NCI-H1417 treated with DMSO at 0.1 percent for 48 hours (cell line): ENCODE data around the gene DYNC1H1.
"Not testable (repeated sequence)": the region's sequence is repeated elsewhere in the genome, so short reads cannot be mapped to it uniquely, and the experiment has no call there.

Experiments
- DNase-seq: peaks from one replicate; lab custom pipeline; 2025; lab: John Stamatoyannopoulos, UW

DYNC1H1 gene

GRCh38 chr14:101965181-101965544 is 790 bp downstream of the DYNC1H1 start:
- DNase-seq = no peak

- DNase-seq = no peak
These were observed 1.7 kb downstream of the DYNC1H1 start for GRCh38 chr14:101965770-101966722.

- DNase-seq = no peak
These were observed 2.4 kb downstream of the DYNC1H1 start for GRCh38 chr14:101966742-101967141.

GRCh38 chr14:101968186-101968585 is 3.8 kb downstream of the DYNC1H1 start:
- DNase-seq = no peak

- DNase-seq = no peak
These were observed 5.1 kb downstream of the DYNC1H1 start for GRCh38 chr14:101969481-101969880.

GRCh38 chr14:101970830-101971400 is 6.5 kb downstream of the DYNC1H1 start:
- no peak for DNase-seq

- DNase-seq = not testable (repeated sequence)
These were observed 7.1 kb downstream of the DYNC1H1 start for GRCh38 chr14:101971458-101971857.

GRCh38 chr14:101972126-101972866 is 7.9 kb downstream of the DYNC1H1 start:
- DNase-seq = no peak

GRCh38 chr14:101973356-101973755 is 9.0 kb downstream of the DYNC1H1 start:
- DNase-seq = no peak

GRCh38 chr14:101975231-101975630 is 10.9 kb downstream of the DYNC1H1 start:
- DNase-seq = no peak

- no peak for DNase-seq
These were observed 13.1 kb downstream of the DYNC1H1 start for GRCh38 chr14:101977311-101978071.

- DNase-seq = no peak
These were observed 15.3 kb downstream of the DYNC1H1 start for GRCh38 chr14:101979666-101980065.

- no peak for DNase-seq
These were observed 15.9 kb downstream of the DYNC1H1 start for GRCh38 chr14:101980251-101980650.

GRCh38 chr14:101980700-101981099 is 16.3 kb downstream of the DYNC1H1 start:
- DNase-seq = no peak

GRCh38 chr14:101982621-101983020 is 18.2 kb downstream of the DYNC1H1 start:
- no peak for DNase-seq

GRCh38 chr14:101984831-101985230 is 20.5 kb downstream of the DYNC1H1 start:
- DNase-seq = not testable (repeated sequence)

- no peak for DNase-seq
These were observed 21.6 kb downstream of the DYNC1H1 start for GRCh38 chr14:101985957-101986356.

- no peak for DNase-seq
These were observed 22.6 kb downstream of the DYNC1H1 start for GRCh38 chr14:101986953-101987352.

GRCh38 chr14:101988377-101988776 is 24.0 kb downstream of the DYNC1H1 start:
- DNase-seq = no peak

GRCh38 chr14:101991352-101991751 is 27.0 kb downstream of the DYNC1H1 start:
- no peak for DNase-seq

GRCh38 chr14:101992708-101993107 is 28.3 kb downstream of the DYNC1H1 start:
- DNase-seq = no peak
